ENCODE measurements around the gene CAMTA1. TPM values are rescaled to one million over a fixed set of nuclear protein-coding genes. Genes with fewer than 3 reads are reported as not detected.

The CAMTA1 gene
- total RNA-seq, 1 donor from 2014 or later: 160 TPM

DNA sequence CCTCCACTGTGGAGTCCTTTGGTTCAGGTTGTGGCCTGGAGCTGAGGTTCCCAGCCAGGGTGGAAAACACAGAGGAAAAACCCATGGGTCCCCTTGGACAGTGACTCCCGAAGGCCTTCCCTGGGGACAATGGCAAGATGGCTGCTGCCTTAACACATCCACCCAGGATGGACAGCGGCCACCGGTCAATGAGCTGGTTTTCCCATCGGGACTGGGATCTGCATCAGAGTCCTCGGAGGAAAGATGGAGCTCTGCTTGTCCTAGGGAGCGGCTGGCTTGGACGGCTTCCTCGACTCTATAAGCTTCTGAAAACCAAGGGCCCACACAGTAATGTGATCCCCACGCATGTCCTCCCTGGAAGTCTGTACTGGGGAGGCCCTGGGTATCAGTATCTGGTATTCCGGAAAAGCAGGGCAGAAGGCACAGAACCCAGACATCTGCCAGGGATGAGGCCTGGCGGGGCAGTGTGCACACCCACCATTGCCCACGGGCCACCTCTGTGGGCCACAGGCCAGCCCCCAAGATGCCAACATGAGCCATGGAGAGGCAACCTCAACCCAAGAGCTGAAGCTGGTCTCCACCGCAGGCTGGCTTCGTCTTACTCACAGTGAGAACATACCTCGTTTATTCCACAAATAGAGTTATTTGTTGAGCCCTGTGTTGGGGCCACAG is 891.2 kb downstream of the CAMTA1 start:
- Histone ChIP-seq H3K4me3 (no peak overlapping the region), H3K36me3 (no peaks in the 10 kb centered on the region), H3K27ac (replicated peaks) (no peak overlapping the region), H3K9me3 (replicated peaks) (no peaks in the 10 kb centered on the region), H3K27me3 (ENCODE audit: low read depth) (no peaks in the 10 kb centered on the region), H3K4me1 (peaks cover 25% of the 10 kb centered on the region)
- TF ChIP-seq, protein P1, sequence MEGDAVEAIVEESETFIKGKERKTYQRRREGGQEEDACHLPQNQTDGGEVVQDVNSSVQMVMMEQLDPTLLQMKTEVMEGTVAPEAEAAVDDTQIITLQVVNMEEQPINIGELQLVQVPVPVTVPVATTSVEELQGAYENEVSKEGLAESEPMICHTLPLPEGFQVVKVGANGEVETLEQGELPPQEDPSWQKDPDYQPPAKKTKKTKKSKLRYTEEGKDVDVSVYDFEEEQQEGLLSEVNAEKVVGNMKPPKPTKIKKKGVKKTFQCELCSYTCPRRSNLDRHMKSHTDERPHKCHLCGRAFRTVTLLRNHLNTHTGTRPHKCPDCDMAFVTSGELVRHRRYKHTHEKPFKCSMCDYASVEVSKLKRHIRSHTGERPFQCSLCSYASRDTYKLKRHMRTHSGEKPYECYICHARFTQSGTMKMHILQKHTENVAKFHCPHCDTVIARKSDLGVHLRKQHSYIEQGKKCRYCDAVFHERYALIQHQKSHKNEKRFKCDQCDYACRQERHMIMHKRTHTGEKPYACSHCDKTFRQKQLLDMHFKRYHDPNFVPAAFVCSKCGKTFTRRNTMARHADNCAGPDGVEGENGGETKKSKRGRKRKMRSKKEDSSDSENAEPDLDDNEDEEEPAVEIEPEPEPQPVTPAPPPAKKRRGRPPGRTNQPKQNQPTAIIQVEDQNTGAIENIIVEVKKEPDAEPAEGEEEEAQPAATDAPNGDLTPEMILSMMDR (IDR thresholded peaks at IDR 0.05; ENCODE audit: borderline replicate concordance): no peak
- intact Hi-C loops (cut with micrococcal nuclease): no loop called here
- no peak for DNase-seq

DNA sequence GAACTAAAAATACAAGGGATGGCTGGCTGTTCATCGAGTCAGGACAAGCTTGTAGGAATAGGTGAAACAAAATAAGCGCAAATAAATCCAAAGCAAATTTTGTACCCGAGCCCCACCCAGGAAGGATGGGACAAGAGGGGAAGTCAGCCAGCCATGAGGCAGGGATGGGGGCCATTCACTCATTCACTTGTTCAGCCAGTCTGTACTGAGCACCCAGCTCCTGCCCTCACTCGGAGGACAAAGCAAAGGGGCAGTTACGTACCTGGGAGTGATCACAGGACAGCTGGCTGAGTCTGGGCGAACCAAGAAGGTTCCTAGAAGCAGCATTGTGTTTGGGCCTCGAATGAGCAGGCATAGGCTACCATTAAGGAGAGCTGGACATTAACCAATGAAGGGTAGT is 891.9 kb downstream of the CAMTA1 start:
- no peaks in the 10 kb centered on the region for H3K36me3 ChIP-seq
- H3K27ac ChIP-seq (replicated peaks): no peak overlapping the region
- TF ChIP-seq, protein P1 (IDR thresholded peaks at IDR 0.05; ENCODE audit: borderline replicate concordance): no peak
- H3K9me3 ChIP-seq (replicated peaks): no peaks in the 10 kb centered on the region
- peaks cover 25% of the 10 kb centered on the region for H3K4me1 ChIP-seq
- DNase-seq: no peak
- no peak overlapping the region for H3K4me3 ChIP-seq
- H3K27me3 ChIP-seq (ENCODE audit: low read depth): no peaks in the 10 kb centered on the region
- intact Hi-C loops (cut with micrococcal nuclease): no loop called here

DNA sequence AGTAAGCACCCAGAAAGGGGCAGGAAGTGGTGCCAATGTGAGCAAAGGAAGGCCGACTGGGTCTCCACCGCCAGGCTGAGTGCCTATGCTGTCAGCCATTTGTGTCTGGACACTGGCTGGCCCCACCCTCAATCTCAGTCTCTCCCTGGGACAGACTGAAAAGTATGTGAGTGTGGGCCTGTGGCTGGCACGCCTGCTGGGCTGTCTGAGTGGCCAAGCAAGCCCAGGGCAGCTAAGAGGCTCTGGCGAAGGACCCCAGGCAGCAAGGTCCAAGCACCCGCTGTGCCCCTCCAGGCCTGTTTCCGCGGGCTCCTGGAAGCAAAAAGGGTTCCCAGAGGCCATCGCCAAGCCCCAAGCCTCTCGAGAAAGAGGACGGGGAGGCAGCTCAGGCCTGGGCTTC is 892.6 kb downstream of the CAMTA1 start:
- Histone ChIP-seq H3K27ac (replicated peaks) (no peak overlapping the region), H3K27me3 (ENCODE audit: low read depth) (no peaks in the 10 kb centered on the region), H3K4me3 (no peak overlapping the region), H3K36me3 (no peaks in the 10 kb centered on the region), H3K9me3 (replicated peaks) (no peaks in the 10 kb centered on the region), H3K4me1 (peaks cover 24% of the 10 kb centered on the region)
- no peak for DNase-seq
- intact Hi-C loops (cut with micrococcal nuclease): no loop called here
- TF ChIP-seq, protein P1 (IDR thresholded peaks at IDR 0.05; ENCODE audit: borderline replicate concordance): no peak

DNA sequence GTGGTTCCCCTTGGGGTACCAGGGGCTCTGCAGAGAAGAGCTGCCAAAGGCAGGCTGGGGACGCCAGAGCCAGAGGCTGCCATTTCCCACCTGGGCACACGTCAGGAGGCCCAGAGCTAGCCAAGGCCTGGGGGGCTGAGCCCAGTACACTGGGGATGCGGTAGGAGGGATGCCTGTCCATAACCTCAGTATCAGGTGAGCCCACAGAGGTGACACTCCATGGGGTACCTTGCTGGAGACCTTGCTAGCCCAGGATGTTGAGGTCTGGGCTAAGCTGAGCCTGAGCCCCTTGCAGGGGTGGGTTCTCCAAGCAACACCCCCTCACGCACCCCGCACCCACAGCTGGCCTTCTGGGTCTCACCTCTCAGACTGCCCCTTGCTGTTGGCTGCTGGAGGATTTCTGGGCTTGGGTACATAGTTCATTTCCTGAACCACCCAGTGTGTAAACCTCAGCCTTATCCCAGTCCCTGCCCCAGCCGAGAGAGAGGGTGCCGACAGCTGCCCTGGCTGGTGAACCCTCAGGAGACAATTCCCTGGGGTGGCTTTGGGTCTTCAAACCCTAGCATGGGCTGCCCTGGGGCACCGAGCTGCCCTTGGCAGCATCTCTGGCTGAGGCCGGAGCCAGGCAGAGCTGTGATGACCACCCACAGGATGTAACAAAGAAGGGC is 893.4 kb downstream of the CAMTA1 start:
- Histone ChIP-seq H3K27ac (replicated peaks) (no peak overlapping the region), H3K36me3 (no peaks in the 10 kb centered on the region), H3K4me1 (peaks cover 16% of the 10 kb centered on the region), H3K27me3 (ENCODE audit: low read depth) (no peaks in the 10 kb centered on the region), H3K4me3 (no peak overlapping the region), H3K9me3 (replicated peaks) (no peaks in the 10 kb centered on the region)
- TF ChIP-seq, protein P1 (IDR thresholded peaks at IDR 0.05; ENCODE audit: borderline replicate concordance): no peak
- DNase-seq: no peak
- intact Hi-C loops (cut with micrococcal nuclease): no loop called here

DNA sequence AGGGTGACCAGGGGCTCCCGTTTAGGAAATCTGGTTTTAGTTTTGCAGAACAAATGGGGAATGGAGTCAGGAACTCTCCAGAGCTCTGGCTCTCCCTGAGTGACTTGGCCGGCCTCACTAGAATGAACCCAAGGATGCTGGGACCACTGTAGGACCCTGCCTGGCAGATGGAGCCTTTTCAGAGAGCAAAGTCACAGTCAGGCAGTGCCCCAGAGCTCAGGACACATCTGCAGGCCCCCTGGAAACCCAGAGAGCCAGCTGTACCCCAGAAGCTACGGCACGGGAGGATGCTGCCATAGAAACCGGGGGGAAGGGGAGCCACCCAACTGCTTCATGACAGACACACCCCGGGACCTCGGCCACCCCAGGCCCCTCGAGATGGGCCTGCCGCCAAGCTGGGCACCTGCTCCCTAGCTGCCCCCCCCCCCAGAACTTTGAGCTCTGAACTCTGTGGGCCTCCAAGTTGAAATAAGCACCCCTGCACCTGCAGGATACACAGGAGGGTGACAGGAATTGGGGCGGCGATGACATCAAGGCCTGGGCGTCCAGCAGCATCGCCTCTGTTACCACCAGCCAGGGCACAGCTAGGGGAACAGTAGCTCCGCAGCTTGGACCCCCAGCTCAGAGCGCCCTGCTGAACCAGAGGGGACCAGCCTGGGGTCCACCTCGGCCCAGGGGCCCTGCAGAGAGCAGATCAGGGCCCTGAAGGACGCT is 894.1 kb downstream of the CAMTA1 start:
- DNase-seq: no peak

More for the DNA sequence above, 894.1 kb downstream of the CAMTA1 start:
- TF ChIP-seq, protein P1 (IDR thresholded peaks at IDR 0.05; ENCODE audit: borderline replicate concordance): no peak
- Histone ChIP-seq H3K9me3 (replicated peaks) (no peaks in the 10 kb centered on the region), H3K4me3 (peak overlapping the region; percentile 86), H3K36me3 (no peaks in the 10 kb centered on the region), H3K4me1 (peaks cover 16% of the 10 kb centered on the region), H3K27me3 (ENCODE audit: low read depth) (no peaks in the 10 kb centered on the region), H3K27ac (replicated peaks) (no peak overlapping the region)
- intact Hi-C loops (cut with micrococcal nuclease): no loop called here

All from left ventricle myocardium inferior (tissue), 1 donor.